Peyer's patch (tissue), 4 donors: ENCODE data around the gene NLGN1. TPM values are rescaled to one million over a fixed set of nuclear protein-coding genes. Genes with fewer than 3 reads are reported as not detected.

Source experiments
- DNase-seq, 3 donors: peaks; one replicate each; pipeline ENCODE4 v3.0.0-alpha.2; 2017 to 2019
- H3K27ac ChIP-seq, 4 donors: fragments of 200-600 bp; sonication (generic); one replicate each; pipeline ENCODE4 v1.5.1; 2016 to 2019
- H3K27me3 ChIP-seq, 2 donors: fragments of 200-600 bp; sonication (generic); one replicate each; pipeline ENCODE4 v1.5.1; 2019
- H3K36me3 ChIP-seq, 3 donors: fragments of 200-600 bp; sonication (generic); one replicate each; pipeline ENCODE4 v1.5.1; 2016 to 2019
- H3K4me1 ChIP-seq, 4 donors: fragments of 200-600 bp; sonication (generic); one replicate each; pipeline ENCODE4 v1.5.1; 2016 to 2019
- H3K4me3 ChIP-seq, 4 donors: fragments of 200-600 bp; sonication (generic); 1 replicate in 3 of 4; 2 replicates in 1 of 4; pipeline ENCODE4 v1.5.1; 2016 to 2019; ENCODE audit warnings: mild to moderate bottlenecking in 1 of 4
- H3K9me3 ChIP-seq, 4 donors: fragments of 200-600 bp; sonication (generic); one replicate each; pipeline ENCODE4 v1.5.1; 2016 to 2019; ENCODE audit warnings: mild to moderate bottlenecking in 1 of 4
- POLR2A ChIP-seq, 2 donors: fragments of 450-650 bp; IDR thresholded peaks; one replicate each; pipeline ENCODE4 v1.5.1; 2017; ENCODE audit warnings: antibody characterized with exemption in 2 of 2, mild to moderate bottlenecking in 2 of 2, moderate library complexity in 2 of 2
- total RNA-seq, 4 donors: library from RNA; depleted of rRNA; stranded (reverse); fragments of >200 nt; gene quantifications; one replicate each; pipeline ENCODE4 v1.1.0, GENCODE V29; 2016
- TF ChIP-seq, protein P1 (sequence below), 6 experiments: fragments of 450-650 bp in 4 of 6; fragments of 200-600 bp in 2 of 6; sonication (generic) in 1 of 6; IDR thresholded peaks; one replicate each; pipeline ENCODE4 v1.5.1; 2017 to 2019; ENCODE audit warnings: antibody characterized with exemption in 6 of 6, mild to moderate bottlenecking in 3 of 6, moderate library complexity in 1 of 6

Gene NLGN1
- total RNA-seq, 4 donors from 2014 or later = 0.18 to 3.3 (median 1.3) TPM

DNA sequence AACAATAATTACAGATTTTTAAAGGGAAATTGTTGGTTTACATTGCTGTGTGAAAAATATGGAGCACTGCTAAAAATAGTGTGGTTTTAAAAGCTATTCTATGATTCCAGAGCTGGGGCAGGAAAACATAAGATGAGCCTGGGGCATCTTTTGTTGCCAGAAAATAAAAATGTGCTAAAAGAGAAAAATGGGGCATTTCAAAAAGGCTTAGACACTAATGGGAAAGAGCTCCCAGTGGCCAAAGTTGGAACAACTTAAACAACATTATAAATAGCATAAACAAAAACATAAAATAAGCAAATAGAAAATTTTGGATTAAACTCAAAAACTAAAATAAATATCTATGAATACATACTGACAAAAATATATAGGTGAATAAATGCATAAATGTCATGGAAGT lies 478.9 kb downstream of the NLGN1 start:
- Histone ChIP-seq H3K9me3 (no peaks in the 10 kb centered on the region), H3K4me1 (no peaks in the 10 kb centered on the region), H3K36me3 (no peaks in the 10 kb centered on the region), H3K27me3 (no peaks in the 10 kb centered on the region), H3K4me3 (no peak overlapping the region), H3K27ac (no peak overlapping the region)
- TF ChIP-seq, protein P1, sequence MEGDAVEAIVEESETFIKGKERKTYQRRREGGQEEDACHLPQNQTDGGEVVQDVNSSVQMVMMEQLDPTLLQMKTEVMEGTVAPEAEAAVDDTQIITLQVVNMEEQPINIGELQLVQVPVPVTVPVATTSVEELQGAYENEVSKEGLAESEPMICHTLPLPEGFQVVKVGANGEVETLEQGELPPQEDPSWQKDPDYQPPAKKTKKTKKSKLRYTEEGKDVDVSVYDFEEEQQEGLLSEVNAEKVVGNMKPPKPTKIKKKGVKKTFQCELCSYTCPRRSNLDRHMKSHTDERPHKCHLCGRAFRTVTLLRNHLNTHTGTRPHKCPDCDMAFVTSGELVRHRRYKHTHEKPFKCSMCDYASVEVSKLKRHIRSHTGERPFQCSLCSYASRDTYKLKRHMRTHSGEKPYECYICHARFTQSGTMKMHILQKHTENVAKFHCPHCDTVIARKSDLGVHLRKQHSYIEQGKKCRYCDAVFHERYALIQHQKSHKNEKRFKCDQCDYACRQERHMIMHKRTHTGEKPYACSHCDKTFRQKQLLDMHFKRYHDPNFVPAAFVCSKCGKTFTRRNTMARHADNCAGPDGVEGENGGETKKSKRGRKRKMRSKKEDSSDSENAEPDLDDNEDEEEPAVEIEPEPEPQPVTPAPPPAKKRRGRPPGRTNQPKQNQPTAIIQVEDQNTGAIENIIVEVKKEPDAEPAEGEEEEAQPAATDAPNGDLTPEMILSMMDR (IDR thresholded peaks at IDR 0.05) = no peak
- no peak for TF ChIP-seq POLR2A (IDR thresholded peaks at IDR 0.05)
- DNase-seq = no peak

DNA sequence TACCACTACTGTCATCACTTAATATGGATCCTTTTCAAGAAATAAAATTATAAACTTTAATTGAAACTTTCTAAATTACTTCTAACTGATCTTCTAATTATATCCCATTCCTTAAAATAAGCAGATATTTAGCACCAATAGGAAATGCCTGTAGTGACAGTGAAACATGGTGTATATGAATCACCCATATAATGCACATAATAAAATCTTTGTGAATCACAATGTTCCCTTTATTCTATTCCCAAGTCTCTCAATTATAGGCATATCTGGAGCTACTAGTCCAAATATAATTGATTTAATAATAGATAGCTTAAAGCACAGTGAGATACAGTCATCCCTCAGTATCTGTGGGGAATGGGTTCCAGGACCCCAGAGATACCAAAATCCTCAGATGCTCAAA lies 490.3 kb downstream of the NLGN1 start:
- H3K4me1 ChIP-seq = no peaks in the 10 kb centered on the region
- no peak for TF ChIP-seq POLR2A (IDR thresholded peaks at IDR 0.05)
- TF ChIP-seq, protein P1 (IDR thresholded peaks at IDR 0.05) = no peak
- DNase-seq = no peak

DNA sequence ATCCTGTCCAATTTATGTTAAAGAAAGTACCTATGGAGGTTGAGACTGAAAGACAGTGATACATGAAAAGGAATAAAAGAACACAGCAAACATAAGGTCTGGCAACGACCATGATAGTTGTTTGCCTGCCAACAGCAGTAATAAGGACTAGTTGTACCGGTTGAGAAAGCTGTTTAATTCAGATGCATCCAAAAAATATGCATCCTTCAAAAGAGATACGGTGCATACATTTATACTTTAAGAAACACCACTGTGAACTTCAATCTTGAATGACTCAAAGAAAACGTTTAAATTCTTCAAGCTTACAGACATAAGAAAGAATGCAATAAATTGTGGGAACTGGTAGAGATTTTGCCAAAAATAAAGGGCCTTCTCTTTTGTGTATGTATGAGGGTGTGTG lies 492.1 kb downstream of the NLGN1 start:
- Histone ChIP-seq H3K27ac (no peak overlapping the region), H3K36me3 (no peaks in the 10 kb centered on the region)

More for the DNA sequence above, 490.3 kb downstream of the NLGN1 start:
- no peaks in the 10 kb centered on the region for H3K9me3 ChIP-seq
- H3K36me3 ChIP-seq = no peaks in the 10 kb centered on the region
- H3K4me3 ChIP-seq = no peak overlapping the region
- H3K27ac ChIP-seq = no peak overlapping the region
- no peaks in the 10 kb centered on the region for H3K27me3 ChIP-seq

DNA sequence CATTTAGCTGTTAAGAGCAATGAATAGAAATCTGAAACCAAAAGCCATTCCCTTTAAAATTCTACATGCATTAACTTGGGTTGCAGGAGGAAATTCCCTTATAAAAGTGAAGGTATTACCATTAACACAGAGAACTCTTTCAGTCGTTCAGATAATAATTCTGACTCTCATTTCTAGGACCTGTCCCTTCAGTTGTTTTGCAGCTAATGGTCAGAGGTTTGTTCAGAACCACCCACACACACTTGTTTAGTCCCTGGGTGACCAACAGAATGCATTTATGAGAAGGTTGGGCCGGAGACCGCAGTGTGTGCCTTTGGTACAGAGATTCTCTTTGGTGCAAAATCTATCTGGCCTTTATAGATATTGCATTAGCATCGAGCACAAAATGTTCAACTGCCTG lies 492.5 kb downstream of the NLGN1 start:
- no peak overlapping the region for H3K27ac ChIP-seq
- TF ChIP-seq, protein P1 (IDR thresholded peaks at IDR 0.05) = no peak
- no peak for TF ChIP-seq POLR2A (IDR thresholded peaks at IDR 0.05)
- no peak overlapping the region for H3K4me3 ChIP-seq
- H3K36me3 ChIP-seq = no peaks in the 10 kb centered on the region
- H3K9me3 ChIP-seq = no peaks in the 10 kb centered on the region
- no peaks in the 10 kb centered on the region for H3K4me1 ChIP-seq
- no peak for DNase-seq
- no peaks in the 10 kb centered on the region for H3K27me3 ChIP-seq

More for the DNA sequence above, 492.1 kb downstream of the NLGN1 start:
- Histone ChIP-seq H3K27me3 (no peaks in the 10 kb centered on the region), H3K4me3 (no peak overlapping the region), H3K4me1 (no peaks in the 10 kb centered on the region), H3K9me3 (no peaks in the 10 kb centered on the region)
- TF ChIP-seq, protein P1 (IDR thresholded peaks at IDR 0.05) = no peak
- no peak for TF ChIP-seq POLR2A (IDR thresholded peaks at IDR 0.05)
- DNase-seq = no peak

DNA sequence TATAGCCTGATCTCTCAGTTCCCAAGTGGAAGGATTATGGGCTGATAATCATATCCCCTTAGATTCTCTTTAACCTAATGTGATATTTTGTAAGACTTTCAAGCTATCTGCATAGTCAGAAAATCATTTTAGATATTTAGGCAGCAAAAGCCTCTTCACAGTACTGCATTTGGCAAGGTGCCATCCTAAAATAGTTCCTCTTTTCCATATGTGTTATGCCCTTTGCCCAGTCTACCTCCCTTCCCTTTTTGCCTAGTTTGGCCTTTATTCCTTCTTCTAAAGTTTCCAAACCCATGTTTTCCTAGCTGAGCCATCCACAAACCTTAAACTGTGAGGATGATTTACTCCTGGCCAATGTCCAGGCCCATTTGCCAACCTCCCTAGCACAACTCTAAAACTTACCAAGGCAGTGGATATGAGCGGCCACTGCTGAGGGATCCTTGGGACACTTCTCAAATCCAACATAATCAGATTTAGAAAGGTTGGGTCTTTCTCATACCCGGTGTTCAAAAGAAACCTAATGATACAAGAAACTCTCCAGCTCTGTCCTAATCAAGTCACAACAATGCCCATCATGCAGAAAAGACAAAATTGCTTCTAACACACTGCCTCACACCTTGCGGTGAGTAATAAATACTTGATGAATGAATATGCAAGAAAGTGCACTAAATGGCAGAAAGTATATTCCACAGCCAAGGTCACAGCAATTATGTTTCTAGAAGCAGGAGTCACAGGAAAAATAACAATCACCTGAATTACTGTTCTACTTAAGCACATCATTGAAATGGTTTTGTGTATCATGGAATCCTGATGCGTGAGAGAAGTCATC lies 493.9 kb downstream of the NLGN1 start:
- Histone ChIP-seq H3K27me3 (no peaks in the 10 kb centered on the region), H3K9me3 (no peaks in the 10 kb centered on the region), H3K4me3 (no peak overlapping the region), H3K36me3 (no peaks in the 10 kb centered on the region), H3K4me1 (no peaks in the 10 kb centered on the region), H3K27ac (no peak overlapping the region)
- no peak for DNase-seq
- TF ChIP-seq, protein P1 (IDR thresholded peaks at IDR 0.05) = no peak
- no peak for TF ChIP-seq POLR2A (IDR thresholded peaks at IDR 0.05)
